GM15510 (cell line): Measurements from ENCODE around the gene S100A6.

ENCODE experiments used
- POLR2A ChIP-seq: IDR thresholded peaks from 3 replicates; pipeline ENCODE4 v1.6.1; 2011; ENCODE audit warnings: borderline replicate concordance; ENCODE audit not compliant: insufficient read length; ENCODE audit errors: extremely low read depth

S100A6 gene

GRCh38 chr1:153566414-153567371, 30.9 kb upstream of the S100A6 start:
- TF ChIP-seq POLR2A, result no peak

- no peak for TF ChIP-seq POLR2A
These were observed 30.0 kb upstream of the S100A6 start, which contains the start of gene S100A2 for GRCh38 chr1:153565529-153566374. S100A2 (minus strand) TSS chr1:153565844; CDS start chr1:153563877, 1,967 bp downstream.

GRCh38 chr1:153563991-153564390, 28.2 kb upstream of the S100A6 start:
- TF ChIP-seq POLR2A, result no peak

- no peak for TF ChIP-seq POLR2A
These were observed 27.7 kb upstream of the S100A6 start for GRCh38 chr1:153563483-153563901.

- no peak for TF ChIP-seq POLR2A
These were observed 25.7 kb upstream of the S100A6 start for GRCh38 chr1:153561466-153561985.

- TF ChIP-seq POLR2A, result no peak
These were observed 25.1 kb upstream of the S100A6 start for GRCh38 chr1:153560771-153561465.

GRCh38 chr1:153560241-153560640, 24.4 kb upstream of the S100A6 start:
- TF ChIP-seq POLR2A, result no peak

GRCh38 chr1:153557877-153558276, 22.1 kb upstream of the S100A6 start:
- no peak for TF ChIP-seq POLR2A

- no peak for TF ChIP-seq POLR2A
These were observed 20.6 kb upstream of the S100A6 start for GRCh38 chr1:153556348-153556747.

- no peak for TF ChIP-seq POLR2A
These were observed 18.2 kb upstream of the S100A6 start for GRCh38 chr1:153553830-153554541.

- no peak for TF ChIP-seq POLR2A
These were observed 17.3 kb upstream of the S100A6 start for GRCh38 chr1:153553096-153553495.

- no peak for TF ChIP-seq POLR2A
These were observed 16.5 kb upstream of the S100A6 start for GRCh38 chr1:153552335-153552734.

GRCh38 chr1:153550827-153551500, 15.2 kb upstream of the S100A6 start:
- no peak for TF ChIP-seq POLR2A

- TF ChIP-seq POLR2A, result no peak
These were observed 14.6 kb upstream of the S100A6 start for GRCh38 chr1:153550398-153550758.

GRCh38 chr1:153549741-153550397, 14.1 kb upstream of the S100A6 start:
- no peak for TF ChIP-seq POLR2A
